AG04450 (cell line): Measurements from ENCODE around the gene MACC1. TPM values are rescaled to one million over a fixed set of nuclear protein-coding genes. Genes with fewer than 3 reads are reported as not detected.

Experiments used
- CTCF ChIA-PET: fragments of 300-600, 350-600 bp; formaldehyde crosslinking; extraction: SDS; loops from one replicate; lab custom pipeline; 2022; ENCODE audit warnings: antibody characterized with exemption, inconsistent platforms; lab: Charles Lee
- POLR2A ChIA-PET: fragments of 350-600 bp; formaldehyde crosslinking; extraction: SDS; loops from one replicate; lab custom pipeline; 2021; ENCODE audit warnings: antibody characterized with exemption, inconsistent platforms; lab: Yijun Ruan, JAX
- DNase-seq: peaks from one replicate; pipeline ENCODE4 v3.0.0-alpha.2; 2011; ENCODE audit warnings: low read depth, low spot score
- H3K27ac ChIP-seq: one replicate; pipeline ENCODE4 v1.5.1; 2012; ENCODE audit warnings: low read depth, low read length, control low read depth
- H3K27me3 ChIP-seq: one replicate; pipeline ENCODE4 v1.6.0; 2012; ENCODE audit warnings: low read length; ENCODE audit not compliant: control insufficient read depth, insufficient read depth
- H3K4me3 ChIP-seq: 2 replicates; pipeline ENCODE4 v1.5.1; 2011; ENCODE audit warnings: mild to moderate bottlenecking, low read depth, low read length, control low read depth
- H3K9me3 ChIP-seq: 2 replicates; pipeline ENCODE4 v1.5.1; 2012; ENCODE audit warnings: low read length; ENCODE audit not compliant: control insufficient read depth, insufficient read depth
- polyA plus RNA-seq: library from polyadenylated mRNA; depleted of rRNA; stranded (reverse); fragments of >200 nt; gene quantifications from 2 replicates; pipeline ENCODE4 v1.2.3, GENCODE V29; 2011
- TF ChIP-seq, protein P1 (sequence below): IDR thresholded peaks from 2 replicates; pipeline ENCODE4 v1.5.1; 2011; ENCODE audit warnings: low read depth, low read length, control low read depth, inconsistent platforms

Gene MACC1
- polyA plus RNA-seq, 1 experiment: 0.07 TPM

DNA sequence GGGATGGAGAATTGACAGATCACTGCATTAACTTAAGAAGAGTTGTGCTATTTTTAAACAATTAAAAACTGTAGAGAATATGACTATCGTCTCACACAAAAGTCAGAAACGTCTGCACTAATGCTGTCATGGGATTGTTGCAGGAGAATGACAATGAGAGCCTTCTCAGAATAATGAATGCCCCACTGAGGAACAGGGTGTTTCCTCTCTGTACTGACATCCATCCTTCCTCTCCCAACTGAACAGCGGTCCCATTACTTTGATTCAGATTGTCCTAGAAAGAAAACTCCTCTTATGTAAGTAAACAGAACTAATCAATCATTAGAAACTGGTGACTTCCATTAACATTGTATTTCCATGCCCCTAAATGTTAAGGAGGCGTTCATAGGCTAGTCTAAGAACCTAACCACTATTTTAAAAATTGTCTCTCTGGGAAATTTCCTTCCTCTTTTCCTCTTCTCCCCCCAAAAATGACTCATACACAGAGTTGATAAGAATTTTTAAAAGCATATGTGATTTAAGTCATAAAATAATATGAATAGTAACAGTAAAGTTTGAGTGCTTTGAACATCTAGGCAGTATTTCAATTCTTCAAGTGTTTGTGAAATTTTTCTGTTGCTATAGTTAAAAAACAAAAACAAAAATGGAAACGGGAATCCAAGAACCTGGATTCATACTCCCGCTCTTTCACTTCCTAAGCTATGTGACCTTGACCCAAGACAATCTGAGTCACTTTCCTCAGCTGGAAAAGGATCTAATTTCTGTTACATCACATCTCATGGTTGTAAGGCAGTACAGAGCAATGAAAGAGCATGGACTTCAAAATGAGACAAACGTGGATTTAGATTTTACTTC is 12.7 kb upstream of the MACC1 start:
- H3K27ac ChIP-seq: no peak overlapping the region
- POLR2A ChIA-PET: interaction anchor here (0.5 to 1.3 kb wide), 2 partner anchors 10 to 90 kb away, joined by 5 read pairs; no protein-coding TSS in a partner anchor
- TF ChIP-seq, protein P1, sequence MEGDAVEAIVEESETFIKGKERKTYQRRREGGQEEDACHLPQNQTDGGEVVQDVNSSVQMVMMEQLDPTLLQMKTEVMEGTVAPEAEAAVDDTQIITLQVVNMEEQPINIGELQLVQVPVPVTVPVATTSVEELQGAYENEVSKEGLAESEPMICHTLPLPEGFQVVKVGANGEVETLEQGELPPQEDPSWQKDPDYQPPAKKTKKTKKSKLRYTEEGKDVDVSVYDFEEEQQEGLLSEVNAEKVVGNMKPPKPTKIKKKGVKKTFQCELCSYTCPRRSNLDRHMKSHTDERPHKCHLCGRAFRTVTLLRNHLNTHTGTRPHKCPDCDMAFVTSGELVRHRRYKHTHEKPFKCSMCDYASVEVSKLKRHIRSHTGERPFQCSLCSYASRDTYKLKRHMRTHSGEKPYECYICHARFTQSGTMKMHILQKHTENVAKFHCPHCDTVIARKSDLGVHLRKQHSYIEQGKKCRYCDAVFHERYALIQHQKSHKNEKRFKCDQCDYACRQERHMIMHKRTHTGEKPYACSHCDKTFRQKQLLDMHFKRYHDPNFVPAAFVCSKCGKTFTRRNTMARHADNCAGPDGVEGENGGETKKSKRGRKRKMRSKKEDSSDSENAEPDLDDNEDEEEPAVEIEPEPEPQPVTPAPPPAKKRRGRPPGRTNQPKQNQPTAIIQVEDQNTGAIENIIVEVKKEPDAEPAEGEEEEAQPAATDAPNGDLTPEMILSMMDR: no peak

DNA sequence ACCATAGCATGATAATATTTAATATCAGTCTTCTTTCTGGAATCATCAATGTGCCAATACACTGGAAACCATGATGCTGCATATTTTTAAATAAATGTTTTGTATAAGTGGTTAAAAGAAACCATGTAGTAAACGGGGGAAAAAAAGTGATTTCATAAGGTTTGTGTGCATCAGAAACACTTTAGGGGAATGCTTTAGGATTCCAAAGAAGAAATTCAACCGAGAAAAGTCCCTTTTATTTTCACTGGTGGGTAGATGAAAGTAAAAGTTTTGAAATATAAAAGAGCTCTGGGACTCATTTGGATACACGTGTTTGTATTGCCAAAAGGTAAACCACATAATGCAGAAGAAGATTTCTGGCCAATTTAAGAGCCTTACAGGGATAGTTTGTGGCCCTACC is 11.9 kb upstream of the MACC1 start:
- ChIA-PET CTCF (no interaction called here), POLR2A (no interaction called here)
- DNase-seq: no peak
- Histone ChIP-seq H3K27me3 (no peaks in the 10 kb centered on the region), H3K27ac (no peak overlapping the region), H3K4me3 (no peak overlapping the region), H3K9me3 (no peaks in the 10 kb centered on the region)
- TF ChIP-seq, protein P1: no peak

More for the DNA sequence above, 12.7 kb upstream of the MACC1 start:
- H3K27me3 ChIP-seq: no peaks in the 10 kb centered on the region
- peak; percentile 65 for DNase-seq
- CTCF ChIA-PET: interaction anchor here (0.9 to 1.0 kb wide), 2 partner anchors 57 to 81 kb away, joined by 3 read pairs; no protein-coding TSS in a partner anchor
- H3K9me3 ChIP-seq: no peaks in the 10 kb centered on the region
- no peak overlapping the region for H3K4me3 ChIP-seq

DNA sequence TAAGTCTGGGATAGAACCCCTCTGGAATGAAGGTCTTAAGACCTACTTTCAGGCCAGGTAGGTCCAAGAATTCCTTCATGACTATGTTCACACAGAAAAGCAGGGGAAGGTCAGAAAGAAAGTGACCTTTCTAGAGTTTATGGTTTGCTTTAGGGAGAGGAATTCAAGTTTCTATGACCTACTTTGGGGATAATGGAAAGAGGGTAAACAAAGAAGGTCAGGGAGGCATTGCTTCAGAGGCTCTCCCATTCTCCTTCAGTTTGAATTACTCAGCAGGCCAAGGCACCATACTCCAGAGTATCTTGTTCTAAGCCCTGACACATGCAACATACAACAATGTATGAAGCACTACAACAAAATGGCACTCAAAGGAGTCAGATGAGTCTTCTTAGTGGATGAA is 11.5 kb upstream of the MACC1 start:
- H3K4me3 ChIP-seq: no peak overlapping the region
- no peaks in the 10 kb centered on the region for H3K27me3 ChIP-seq
- ChIA-PET POLR2A (no interaction called here), CTCF (no interaction called here)
- TF ChIP-seq, protein P1: no peak
- DNase-seq: no peak
- no peaks in the 10 kb centered on the region for H3K9me3 ChIP-seq
- H3K27ac ChIP-seq: no peak overlapping the region

DNA sequence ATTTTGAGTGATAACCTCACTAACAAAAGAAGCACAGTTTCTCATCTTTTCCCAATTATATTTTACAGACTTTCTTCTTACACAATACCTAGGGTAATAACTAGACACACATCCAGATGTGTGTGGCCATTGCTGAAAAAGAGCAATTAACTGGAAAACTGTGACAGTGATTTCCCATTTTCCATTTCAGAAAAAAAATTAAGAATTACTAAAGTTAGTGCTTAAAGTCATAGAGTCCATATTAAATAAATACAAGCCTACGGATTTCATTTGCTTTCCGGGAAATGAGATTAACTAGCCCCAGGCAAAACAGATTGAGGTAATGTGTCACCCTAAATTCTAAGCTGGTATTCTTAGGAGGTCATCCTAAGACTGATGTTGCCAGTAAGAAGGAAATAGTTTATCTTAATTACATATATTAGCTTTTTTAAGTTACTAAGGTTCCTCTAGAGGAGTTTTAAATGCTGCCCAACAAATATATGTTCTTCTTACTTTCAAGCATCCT is 10.2 kb upstream of the MACC1 start:
- DNase-seq: no peak
- no peaks in the 10 kb centered on the region for H3K9me3 ChIP-seq
- no peaks in the 10 kb centered on the region for H3K27me3 ChIP-seq
- TF ChIP-seq, protein P1: no peak
- CTCF ChIA-PET: no interaction called here
- no peak overlapping the region for H3K27ac ChIP-seq
- POLR2A ChIA-PET: no interaction called here
- no peak overlapping the region for H3K4me3 ChIP-seq

DNA sequence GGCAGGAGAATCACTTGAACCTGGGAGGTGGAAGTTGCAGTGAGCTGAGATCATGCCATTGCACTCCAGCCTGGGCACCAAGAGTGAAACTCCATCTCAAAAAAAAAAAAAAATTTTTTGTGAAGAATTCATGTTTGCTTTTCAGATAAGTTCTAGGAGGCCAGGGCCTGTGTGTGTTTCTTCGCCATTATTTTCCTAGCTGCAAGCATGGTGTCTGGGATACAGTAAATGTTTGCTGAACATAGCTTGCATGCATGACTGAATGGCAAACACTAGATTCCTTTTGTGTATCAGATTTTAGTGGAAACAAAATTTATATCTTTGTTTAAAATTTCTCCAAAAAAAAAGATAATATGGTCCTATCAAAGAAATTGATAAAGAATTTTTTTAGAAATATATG is 9.7 kb upstream of the MACC1 start:
- no peaks in the 10 kb centered on the region for H3K27me3 ChIP-seq
- POLR2A ChIA-PET: no interaction called here
- H3K4me3 ChIP-seq: no peak overlapping the region
- CTCF ChIA-PET: no interaction called here
- DNase-seq: no peak
- TF ChIP-seq, protein P1: no peak
- H3K9me3 ChIP-seq: no peaks in the 10 kb centered on the region
- H3K27ac ChIP-seq: no peak overlapping the region
